ENCODE results near the gene VAV3. TPM values are rescaled to one million over a fixed set of nuclear protein-coding genes. Genes with fewer than 3 reads are reported as not detected.

Gene VAV3
- total RNA-seq, 1 experiment from 2014 or later, result 0.57 TPM

DNA sequence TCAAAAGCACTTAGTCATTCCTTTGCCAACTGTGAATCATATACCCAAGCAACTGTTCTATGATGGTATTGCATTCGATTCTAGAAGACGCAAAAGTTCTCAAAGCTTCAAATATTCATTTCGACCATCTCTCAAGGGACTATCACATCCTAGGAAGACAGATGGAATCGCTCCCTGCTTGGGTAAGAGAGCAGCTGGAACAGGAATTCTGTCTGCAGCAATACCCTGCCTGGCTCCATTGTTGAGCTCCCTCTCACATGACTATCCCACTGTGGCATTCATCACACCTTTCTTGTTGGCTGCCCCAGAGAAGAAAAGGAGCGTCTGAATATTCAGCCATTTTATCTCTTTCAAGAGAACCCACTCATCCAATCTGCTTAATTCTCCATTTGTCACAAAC, 426.5 kb downstream of the VAV3 start:
- POLR2A ChIA-PET, result no interaction called here

DNA sequence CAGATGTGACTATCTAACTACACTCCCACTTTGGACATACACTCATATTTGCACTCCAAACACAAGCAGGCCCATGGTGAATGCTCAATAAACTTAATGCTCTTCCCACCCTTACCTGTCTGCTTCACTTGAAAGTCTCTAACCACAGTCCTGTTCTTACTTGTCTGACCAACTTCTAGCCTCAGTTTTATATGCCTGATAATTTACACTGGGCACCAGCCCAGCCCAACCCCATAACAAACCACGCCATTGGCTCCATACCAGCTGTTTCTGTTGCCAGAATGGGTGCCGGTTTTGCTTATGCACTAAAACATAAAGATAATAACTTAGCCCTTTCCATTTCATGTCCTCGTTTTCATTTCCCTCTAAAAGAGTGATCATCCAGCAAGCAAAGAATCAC, 428.7 kb downstream of the VAV3 start:
- H3K27me3 Mint-ChIP-seq (ENCODE audit: insufficient read depth, unreplicated experiment), result peaks cover 11% of the 10 kb centered on the region
- Histone ChIP-seq H3K4me3 (ENCODE audit: low read depth, low read length) (no peak overlapping the region), H3K36me3 (ENCODE audit: control insufficient read depth, insufficient read depth, low read length) (no peaks in the 10 kb centered on the region), H3K27me3 (replicated peaks; ENCODE audit: control insufficient read depth, insufficient read depth, low read length) (no peaks in the 10 kb centered on the region), H3K9me3 (no peaks in the 10 kb centered on the region), H3K4me1 (no peaks in the 10 kb centered on the region)
- intact Hi-C loops (cut with micrococcal nuclease; ENCODE audit: unreplicated experiment), result loop anchor here (10.0 kb wide), 1 partner anchor 209 kb away; no protein-coding TSS in a partner anchor
- TF ChIP-seq, protein P1, sequence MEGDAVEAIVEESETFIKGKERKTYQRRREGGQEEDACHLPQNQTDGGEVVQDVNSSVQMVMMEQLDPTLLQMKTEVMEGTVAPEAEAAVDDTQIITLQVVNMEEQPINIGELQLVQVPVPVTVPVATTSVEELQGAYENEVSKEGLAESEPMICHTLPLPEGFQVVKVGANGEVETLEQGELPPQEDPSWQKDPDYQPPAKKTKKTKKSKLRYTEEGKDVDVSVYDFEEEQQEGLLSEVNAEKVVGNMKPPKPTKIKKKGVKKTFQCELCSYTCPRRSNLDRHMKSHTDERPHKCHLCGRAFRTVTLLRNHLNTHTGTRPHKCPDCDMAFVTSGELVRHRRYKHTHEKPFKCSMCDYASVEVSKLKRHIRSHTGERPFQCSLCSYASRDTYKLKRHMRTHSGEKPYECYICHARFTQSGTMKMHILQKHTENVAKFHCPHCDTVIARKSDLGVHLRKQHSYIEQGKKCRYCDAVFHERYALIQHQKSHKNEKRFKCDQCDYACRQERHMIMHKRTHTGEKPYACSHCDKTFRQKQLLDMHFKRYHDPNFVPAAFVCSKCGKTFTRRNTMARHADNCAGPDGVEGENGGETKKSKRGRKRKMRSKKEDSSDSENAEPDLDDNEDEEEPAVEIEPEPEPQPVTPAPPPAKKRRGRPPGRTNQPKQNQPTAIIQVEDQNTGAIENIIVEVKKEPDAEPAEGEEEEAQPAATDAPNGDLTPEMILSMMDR (IDR thresholded peaks at IDR 0.05; ENCODE audit: insufficient read depth in 1 of 2, low read depth in 1 of 2, low read length in 1 of 2, severe bottlenecking in 1 of 2, unreplicated experiment in 1 of 2), result no peak
- H3K4me1 Mint-ChIP-seq (ENCODE audit: low read depth, unreplicated experiment), result no peaks in the 10 kb centered on the region
- H3K4me3 Mint-ChIP-seq (ENCODE audit: unreplicated experiment), result no peak overlapping the region
- no peaks in the 10 kb centered on the region for H3K9me3 Mint-ChIP-seq (ENCODE audit: unreplicated experiment)
- no peaks in the 10 kb centered on the region for H3K36me3 Mint-ChIP-seq (ENCODE audit: insufficient read depth, unreplicated experiment)
- CTCF ChIA-PET, result no interaction called here
- H3K27ac Mint-ChIP-seq (ENCODE audit: unreplicated experiment), result no peak overlapping the region
- no TSS peak for BruUV-seq (replicated peaks)
- DNase-seq, result no peak
- POLR2A ChIA-PET, result no interaction called here

More for the DNA sequence above, 426.5 kb downstream of the VAV3 start:
- Histone ChIP-seq H3K27me3 (replicated peaks; ENCODE audit: control insufficient read depth, insufficient read depth, low read length) (no peaks in the 10 kb centered on the region), H3K4me1 (no peaks in the 10 kb centered on the region), H3K4me3 (ENCODE audit: low read depth, low read length) (no peak overlapping the region), H3K36me3 (ENCODE audit: control insufficient read depth, insufficient read depth, low read length) (no peaks in the 10 kb centered on the region), H3K9me3 (no peaks in the 10 kb centered on the region)
- H3K27ac Mint-ChIP-seq (ENCODE audit: unreplicated experiment), result no peak overlapping the region
- no peak for DNase-seq
- peaks cover 11% of the 10 kb centered on the region for H3K27me3 Mint-ChIP-seq (ENCODE audit: insufficient read depth, unreplicated experiment)
- no peaks in the 10 kb centered on the region for H3K9me3 Mint-ChIP-seq (ENCODE audit: unreplicated experiment)
- H3K4me1 Mint-ChIP-seq (ENCODE audit: low read depth, unreplicated experiment), result no peaks in the 10 kb centered on the region
- H3K4me3 Mint-ChIP-seq (ENCODE audit: unreplicated experiment), result no peak overlapping the region
- H3K36me3 Mint-ChIP-seq (ENCODE audit: insufficient read depth, unreplicated experiment), result no peaks in the 10 kb centered on the region
- intact Hi-C loops (cut with micrococcal nuclease; ENCODE audit: unreplicated experiment), result loop anchor here (10.0 kb wide), 1 partner anchor 206 kb away; no protein-coding TSS in a partner anchor
- BruUV-seq (replicated peaks), result no TSS peak
- CTCF ChIA-PET, result no interaction called here
- TF ChIP-seq, protein P1 (IDR thresholded peaks at IDR 0.05; ENCODE audit: insufficient read depth in 1 of 2, low read depth in 1 of 2, low read length in 1 of 2, severe bottlenecking in 1 of 2, unreplicated experiment in 1 of 2), result no peak

DNA sequence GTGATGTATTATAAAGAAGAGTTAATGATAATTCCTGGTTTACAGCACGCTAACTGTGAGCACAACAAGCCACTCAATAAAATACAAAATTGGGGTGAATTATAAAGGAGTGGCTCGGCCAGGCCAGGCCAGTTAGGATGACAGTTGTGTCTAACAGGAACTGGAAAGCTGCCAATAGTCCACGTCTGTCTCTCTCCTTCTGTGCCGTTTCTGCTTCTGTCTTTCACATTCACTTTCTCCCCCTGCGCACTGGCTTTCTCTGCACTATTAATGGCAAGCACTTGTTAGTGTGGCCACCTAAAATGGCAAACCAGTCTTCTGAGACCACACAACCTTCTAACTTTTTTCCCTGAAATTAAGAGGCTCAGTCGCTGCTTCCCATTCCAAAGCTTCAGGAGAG, 429.9 kb downstream of the VAV3 start:
- Mint-ChIP-seq H3K4me1 (ENCODE audit: low read depth, unreplicated experiment) (no peaks in the 10 kb centered on the region), H3K27ac (ENCODE audit: unreplicated experiment) (no peak overlapping the region), H3K36me3 (ENCODE audit: insufficient read depth, unreplicated experiment) (no peaks in the 10 kb centered on the region), H3K27me3 (ENCODE audit: insufficient read depth, unreplicated experiment) (peaks cover 8% of the 10 kb centered on the region), H3K4me3 (ENCODE audit: unreplicated experiment) (no peak overlapping the region), H3K9me3 (ENCODE audit: unreplicated experiment) (no peaks in the 10 kb centered on the region)
- intact Hi-C loops (cut with micrococcal nuclease; ENCODE audit: unreplicated experiment), result loop anchor here (10.0 kb wide), 1 partner anchor 210 kb away; no protein-coding TSS in a partner anchor
- no TSS peak for BruUV-seq (replicated peaks)
- H3K36me3 ChIP-seq (ENCODE audit: control insufficient read depth, insufficient read depth, low read length), result no peaks in the 10 kb centered on the region
- no peaks in the 10 kb centered on the region for H3K4me1 ChIP-seq
- TF ChIP-seq, protein P1 (IDR thresholded peaks at IDR 0.05; ENCODE audit: insufficient read depth in 1 of 2, low read depth in 1 of 2, low read length in 1 of 2, severe bottlenecking in 1 of 2, unreplicated experiment in 1 of 2), result no peak
- H3K4me3 ChIP-seq (ENCODE audit: low read depth, low read length), result no peak overlapping the region
- H3K27me3 ChIP-seq (replicated peaks; ENCODE audit: control insufficient read depth, insufficient read depth, low read length), result no peaks in the 10 kb centered on the region
- DNase-seq, result no peak
- CTCF ChIA-PET, result no interaction called here
- no peaks in the 10 kb centered on the region for H3K9me3 ChIP-seq
- POLR2A ChIA-PET, result no interaction called here

Data from Caco-2 (cell line).